Panc1 (cell line): ENCODE data around the gene NDUFA13.

Source experiments
- CTCF ChIP-seq: fragments of 450-650 bp; IDR thresholded peaks from 2 replicates; pipeline ENCODE4 v1.5.1; 2017; ENCODE audit warnings: mild to moderate bottlenecking
- POLR2AphosphoS5 ChIP-seq: IDR thresholded peaks from 2 replicates; pipeline ENCODE4 v1.6.1; 2012; ENCODE audit warnings: mild to moderate bottlenecking, low read depth, low read length, moderate library complexity

GRCh38 chr19:19491321-19492025 lies 24.6 kb upstream of the NDUFA13 start:
- TF ChIP-seq CTCF (no peak), POLR2AphosphoS5 (no peak)
